K562 (cell line): Measurements from ENCODE around the gene HOXA5. TPM values are rescaled to one million over a fixed set of nuclear protein-coding genes. Genes with fewer than 3 reads are reported as not detected.

Experiments used
- BRF2 ChIP-seq: IDR thresholded peaks from 3 replicates; pipeline ENCODE4 v1.6.1; 2011; ENCODE audit warnings: borderline replicate concordance, mild to moderate bottlenecking; ENCODE audit not compliant: insufficient read length, insufficient read depth
- CHD4 ChIP-seq: fragments of 200-600 bp; sonication (generic); IDR thresholded peaks from 3 replicates; pipeline ENCODE4 v1.6.1; 2012; ENCODE audit warnings: low read depth, mild to moderate bottlenecking, mixed read lengths, low read length, inconsistent platforms; ENCODE audit not compliant: insufficient read depth, insufficient replicate concordance, poor library complexity, severe bottlenecking
- ESRRA ChIP-seq: fragments of 450-650 bp; IDR thresholded peaks from 2 replicates; pipeline ENCODE4 v1.6.1; 2014; ENCODE audit warnings: low read depth, mild to moderate bottlenecking, moderate library complexity, borderline replicate concordance
- KDM1A ChIP-seq, 2 experiments: fragments of 450-650 bp; IDR thresholded peaks; 2 replicates each; pipeline ENCODE4 v1.6.1; 2016; ENCODE audit warnings: mild to moderate bottlenecking in 2 of 2
- POLR3A ChIP-seq: IDR thresholded peaks from 2 replicates; pipeline ENCODE4 v1.6.1; 2011; ENCODE audit warnings: borderline replicate concordance, mild to moderate bottlenecking, moderate library complexity; ENCODE audit not compliant: insufficient read length, insufficient read depth; ENCODE audit errors: extremely low read depth
- RFX7 ChIP-seq: fragments of 250-450 bp; sonication (Bioruptor Pico); IDR thresholded peaks from 2 replicates; pipeline ENCODE4 v1.5.1; 2021; ENCODE audit warnings: mild to moderate bottlenecking
- SIRT6 ChIP-seq: IDR thresholded peaks from one replicate; pipeline ENCODE4 v1.6.1; 2012; ENCODE audit warnings: low read depth, mild to moderate bottlenecking, control low read depth, inconsistent platforms, low read length, moderate library complexity
- SMARCE1 ChIP-seq: fragments of 450-650 bp; IDR thresholded peaks from 2 replicates; pipeline ENCODE4 v1.7.1; 2016; ENCODE audit warnings: mild to moderate bottlenecking
- ZNF263 ChIP-seq: sonication (generic); formaldehyde crosslinking; IDR thresholded peaks from 2 replicates; pipeline ENCODE4 v1.8.0; 2022; ENCODE audit warnings: mild to moderate bottlenecking, missing genetic modification reagents, borderline replicate concordance
- ZNF445 ChIP-seq: fragments of 250-450 bp; sonication (Bioruptor Pico); IDR thresholded peaks from 2 replicates; pipeline ENCODE4 v1.4.0; 2020; ENCODE audit warnings: low read depth, mild to moderate bottlenecking, moderate library complexity
- ZNF586 ChIP-seq: fragments of 450-650 bp; formaldehyde crosslinking; conservative IDR thresholded peaks from 2 replicates; pipeline ENCODE4 v1.4.0; 2020; ENCODE audit warnings: mild to moderate bottlenecking, moderate library complexity
- ZNF764 ChIP-seq: fragments of 250-450 bp; sonication (Bioruptor Pico); IDR thresholded peaks from 2 replicates; pipeline ENCODE4 v1.4.0; 2020; ENCODE audit warnings: low read depth, mild to moderate bottlenecking, moderate library complexity
- polyA plus RNA-seq, 8 experiments: library from polyadenylated mRNA; depleted of rRNA in 4 of 8; stranded (reverse) in 5 of 8; unstranded in 3 of 8; fragments of >200 nt; fragmentation: Nextera tagmentation in 2 of 8; fragmentation: Illumina TruSeq in 1 of 8; extraction: Ambion mirVana in 2 of 8; extraction: Trizol in 1 of 8; gene quantifications; 2 replicates each; pipeline versions ENCODE4 v1.2.1 to v1.2.3, GENCODE V29; 2011 to 2014; ENCODE audit warnings: inconsistent platforms in 1 of 8, missing spikeins in 1 of 8
- total RNA-seq, 7 experiments: library from RNA; depleted of rRNA in 6 of 7; stranded (reverse); fragments of >200 nt in 6 of 7; fragmentation: Illumina TruSeq in 2 of 7; extraction: Trizol in 2 of 7; gene quantifications; 2 replicates each; pipeline versions ENCODE4 v1.2.1 to v1.2.3, GENCODE V29; 2011 to 2021; ENCODE audit warnings: low replicate concordance in 1 of 7
- TF ChIP-seq, protein P1 (sequence below): fragments of 450-650 bp; IDR thresholded peaks from 2 replicates; pipeline ENCODE4 v1.6.1; 2016; ENCODE audit warnings: mild to moderate bottlenecking, moderate library complexity
- TF ChIP-seq, protein P2 (sequence below): fragments of 450-650 bp; formaldehyde crosslinking; IDR thresholded peaks from 2 replicates; pipeline ENCODE4 v1.4.0; 2020; ENCODE audit warnings: mild to moderate bottlenecking, moderate library complexity

HOXA5 gene
- total and polyA plus RNA-seq, 9 of the 15 experiments (the other 6 are each of a cell fraction or from before 2014, with no cell fraction given): 0.13 TPM; not detected in 8

- TF ChIP-seq, protein P1, sequence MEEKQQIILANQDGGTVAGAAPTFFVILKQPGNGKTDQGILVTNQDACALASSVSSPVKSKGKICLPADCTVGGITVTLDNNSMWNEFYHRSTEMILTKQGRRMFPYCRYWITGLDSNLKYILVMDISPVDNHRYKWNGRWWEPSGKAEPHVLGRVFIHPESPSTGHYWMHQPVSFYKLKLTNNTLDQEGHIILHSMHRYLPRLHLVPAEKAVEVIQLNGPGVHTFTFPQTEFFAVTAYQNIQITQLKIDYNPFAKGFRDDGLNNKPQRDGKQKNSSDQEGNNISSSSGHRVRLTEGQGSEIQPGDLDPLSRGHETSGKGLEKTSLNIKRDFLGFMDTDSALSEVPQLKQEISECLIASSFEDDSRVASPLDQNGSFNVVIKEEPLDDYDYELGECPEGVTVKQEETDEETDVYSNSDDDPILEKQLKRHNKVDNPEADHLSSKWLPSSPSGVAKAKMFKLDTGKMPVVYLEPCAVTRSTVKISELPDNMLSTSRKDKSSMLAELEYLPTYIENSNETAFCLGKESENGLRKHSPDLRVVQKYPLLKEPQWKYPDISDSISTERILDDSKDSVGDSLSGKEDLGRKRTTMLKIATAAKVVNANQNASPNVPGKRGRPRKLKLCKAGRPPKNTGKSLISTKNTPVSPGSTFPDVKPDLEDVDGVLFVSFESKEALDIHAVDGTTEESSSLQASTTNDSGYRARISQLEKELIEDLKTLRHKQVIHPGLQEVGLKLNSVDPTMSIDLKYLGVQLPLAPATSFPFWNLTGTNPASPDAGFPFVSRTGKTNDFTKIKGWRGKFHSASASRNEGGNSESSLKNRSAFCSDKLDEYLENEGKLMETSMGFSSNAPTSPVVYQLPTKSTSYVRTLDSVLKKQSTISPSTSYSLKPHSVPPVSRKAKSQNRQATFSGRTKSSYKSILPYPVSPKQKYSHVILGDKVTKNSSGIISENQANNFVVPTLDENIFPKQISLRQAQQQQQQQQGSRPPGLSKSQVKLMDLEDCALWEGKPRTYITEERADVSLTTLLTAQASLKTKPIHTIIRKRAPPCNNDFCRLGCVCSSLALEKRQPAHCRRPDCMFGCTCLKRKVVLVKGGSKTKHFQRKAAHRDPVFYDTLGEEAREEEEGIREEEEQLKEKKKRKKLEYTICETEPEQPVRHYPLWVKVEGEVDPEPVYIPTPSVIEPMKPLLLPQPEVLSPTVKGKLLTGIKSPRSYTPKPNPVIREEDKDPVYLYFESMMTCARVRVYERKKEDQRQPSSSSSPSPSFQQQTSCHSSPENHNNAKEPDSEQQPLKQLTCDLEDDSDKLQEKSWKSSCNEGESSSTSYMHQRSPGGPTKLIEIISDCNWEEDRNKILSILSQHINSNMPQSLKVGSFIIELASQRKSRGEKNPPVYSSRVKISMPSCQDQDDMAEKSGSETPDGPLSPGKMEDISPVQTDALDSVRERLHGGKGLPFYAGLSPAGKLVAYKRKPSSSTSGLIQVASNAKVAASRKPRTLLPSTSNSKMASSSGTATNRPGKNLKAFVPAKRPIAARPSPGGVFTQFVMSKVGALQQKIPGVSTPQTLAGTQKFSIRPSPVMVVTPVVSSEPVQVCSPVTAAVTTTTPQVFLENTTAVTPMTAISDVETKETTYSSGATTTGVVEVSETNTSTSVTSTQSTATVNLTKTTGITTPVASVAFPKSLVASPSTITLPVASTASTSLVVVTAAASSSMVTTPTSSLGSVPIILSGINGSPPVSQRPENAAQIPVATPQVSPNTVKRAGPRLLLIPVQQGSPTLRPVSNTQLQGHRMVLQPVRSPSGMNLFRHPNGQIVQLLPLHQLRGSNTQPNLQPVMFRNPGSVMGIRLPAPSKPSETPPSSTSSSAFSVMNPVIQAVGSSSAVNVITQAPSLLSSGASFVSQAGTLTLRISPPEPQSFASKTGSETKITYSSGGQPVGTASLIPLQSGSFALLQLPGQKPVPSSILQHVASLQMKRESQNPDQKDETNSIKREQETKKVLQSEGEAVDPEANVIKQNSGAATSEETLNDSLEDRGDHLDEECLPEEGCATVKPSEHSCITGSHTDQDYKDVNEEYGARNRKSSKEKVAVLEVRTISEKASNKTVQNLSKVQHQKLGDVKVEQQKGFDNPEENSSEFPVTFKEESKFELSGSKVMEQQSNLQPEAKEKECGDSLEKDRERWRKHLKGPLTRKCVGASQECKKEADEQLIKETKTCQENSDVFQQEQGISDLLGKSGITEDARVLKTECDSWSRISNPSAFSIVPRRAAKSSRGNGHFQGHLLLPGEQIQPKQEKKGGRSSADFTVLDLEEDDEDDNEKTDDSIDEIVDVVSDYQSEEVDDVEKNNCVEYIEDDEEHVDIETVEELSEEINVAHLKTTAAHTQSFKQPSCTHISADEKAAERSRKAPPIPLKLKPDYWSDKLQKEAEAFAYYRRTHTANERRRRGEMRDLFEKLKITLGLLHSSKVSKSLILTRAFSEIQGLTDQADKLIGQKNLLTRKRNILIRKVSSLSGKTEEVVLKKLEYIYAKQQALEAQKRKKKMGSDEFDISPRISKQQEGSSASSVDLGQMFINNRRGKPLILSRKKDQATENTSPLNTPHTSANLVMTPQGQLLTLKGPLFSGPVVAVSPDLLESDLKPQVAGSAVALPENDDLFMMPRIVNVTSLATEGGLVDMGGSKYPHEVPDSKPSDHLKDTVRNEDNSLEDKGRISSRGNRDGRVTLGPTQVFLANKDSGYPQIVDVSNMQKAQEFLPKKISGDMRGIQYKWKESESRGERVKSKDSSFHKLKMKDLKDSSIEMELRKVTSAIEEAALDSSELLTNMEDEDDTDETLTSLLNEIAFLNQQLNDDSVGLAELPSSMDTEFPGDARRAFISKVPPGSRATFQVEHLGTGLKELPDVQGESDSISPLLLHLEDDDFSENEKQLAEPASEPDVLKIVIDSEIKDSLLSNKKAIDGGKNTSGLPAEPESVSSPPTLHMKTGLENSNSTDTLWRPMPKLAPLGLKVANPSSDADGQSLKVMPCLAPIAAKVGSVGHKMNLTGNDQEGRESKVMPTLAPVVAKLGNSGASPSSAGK: no peak
- TF ChIP-seq KDM1A (IDR thresholded peaks at IDR 0.05) (no peak), ZNF263 (CRISPR knock-in tag) (no peak), ZNF586 (CRISPR knock-in tag) (no peak), RFX7 (CRISPR knock-in tag) (no peak), CHD4 (no peak), SIRT6 (no peak), SMARCE1 (no peak), ESRRA (no peak), ZNF445 (CRISPR knock-in tag) (no peak), BRF2 (no peak), ZNF764 (no peak), POLR3A (no peak)
- TF ChIP-seq, protein P2, sequence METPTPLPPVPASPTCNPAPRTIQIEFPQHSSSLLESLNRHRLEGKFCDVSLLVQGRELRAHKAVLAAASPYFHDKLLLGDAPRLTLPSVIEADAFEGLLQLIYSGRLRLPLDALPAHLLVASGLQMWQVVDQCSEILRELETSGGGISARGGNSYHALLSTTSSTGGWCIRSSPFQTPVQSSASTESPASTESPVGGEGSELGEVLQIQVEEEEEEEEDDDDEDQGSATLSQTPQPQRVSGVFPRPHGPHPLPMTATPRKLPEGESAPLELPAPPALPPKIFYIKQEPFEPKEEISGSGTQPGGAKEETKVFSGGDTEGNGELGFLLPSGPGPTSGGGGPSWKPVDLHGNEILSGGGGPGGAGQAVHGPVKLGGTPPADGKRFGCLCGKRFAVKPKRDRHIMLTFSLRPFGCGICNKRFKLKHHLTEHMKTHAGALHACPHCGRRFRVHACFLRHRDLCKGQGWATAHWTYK (CRISPR knock-in tag): no peak
Measured at GRCh38 chr7:27125986-27126394, 17.5 kb downstream of the HOXA5 start (continued).
